ENCODE data around the gene MUC2. TPM values are rescaled to one million over a fixed set of nuclear protein-coding genes. Genes with fewer than 3 reads are reported as not detected.

Gene MUC2
- polyA plus RNA-seq, 4 donors, result 3.0 to 239 (median 30.8) TPM

- FAIRE-seq (no peak), DNase-seq (no peak)
- Histone ChIP-seq H3K36me3 (ENCODE audit: control insufficient read depth in 3 of 3, insufficient read depth in 2 of 3, low read depth in 1 of 3, low read length in 3 of 3) (peaks cover 0 to 3% (median 0%) of the 10 kb centered on the region in 3 donors), H3K4me3 (ENCODE audit: low read depth in 1 of 3, low read length in 3 of 3) (no peak overlapping the region), H3K27me3 (ENCODE audit: control insufficient read depth in 3 of 3, insufficient read depth in 3 of 3, low read length in 3 of 3) (no peaks in the 10 kb centered on the region), H3K4me1 (ENCODE audit: control insufficient read depth in 3 of 3, insufficient read depth in 2 of 3, low read depth in 1 of 3, low read length in 2 of 3) (no peaks in the 10 kb centered on the region), H3K27ac (ENCODE audit: low read depth in 1 of 3, low read length in 2 of 3) (no peak overlapping the region), H3K9me3 (ENCODE audit: control insufficient read depth in 2 of 2, insufficient read depth in 1 of 2, low read depth in 1 of 2, low read length in 1 of 2) (peaks cover 0 to 3% of the 10 kb centered on the region in 2 donors)
- WGBS, 3 donors, result 85 to 88% (median 87%) methylated on average over 31 to 33 of the region's 33 CpGs
Measured at GRCh38 chr11:1100417-1101245, 26.0 kb downstream of the MUC2 start.

GRCh38 chr11:1101318-1102089 is 26.8 kb downstream of the MUC2 start:
- no peak for DNase-seq
- FAIRE-seq, result no peak
- WGBS, 3 donors, result 70 to 86% (median 76%) methylated on average over 48 to 50 of the region's 50 CpGs

GRCh38 chr11:1102221-1102971 is 27.7 kb downstream of the MUC2 start:
- DNase-seq (no peak), FAIRE-seq (no peak)
- Histone ChIP-seq H3K4me1 (ENCODE audit: control insufficient read depth in 3 of 3, insufficient read depth in 2 of 3, low read depth in 1 of 3, low read length in 2 of 3) (no peaks in the 10 kb centered on the region), H3K9me3 (ENCODE audit: control insufficient read depth in 2 of 2, insufficient read depth in 1 of 2, low read depth in 1 of 2, low read length in 1 of 2) (peaks cover 0 to 3% of the 10 kb centered on the region in 2 donors), H3K27me3 (ENCODE audit: control insufficient read depth in 3 of 3, insufficient read depth in 3 of 3, low read length in 3 of 3) (no peaks in the 10 kb centered on the region), H3K4me3 (ENCODE audit: low read depth in 1 of 3, low read length in 3 of 3) (no peak overlapping the region), H3K27ac (ENCODE audit: low read depth in 1 of 3, low read length in 2 of 3) (no peak overlapping the region), H3K36me3 (ENCODE audit: control insufficient read depth in 3 of 3, insufficient read depth in 2 of 3, low read depth in 1 of 3, low read length in 3 of 3) (peaks cover 0 to 6% (median 0%) of the 10 kb centered on the region in 3 donors)
- 82 to 87% (median 83%) methylated on average over 31 of the region's 31 CpGs for WGBS, 3 donors

More at GRCh38 chr11:1101318-1102089, 26.8 kb downstream of the MUC2 start:
- no peak overlapping the region for H3K27ac ChIP-seq (ENCODE audit: low read depth in 1 of 3, low read length in 2 of 3)
- peaks cover 0 to 3% (median 0%) of the 10 kb centered on the region in 3 donors for H3K36me3 ChIP-seq (ENCODE audit: control insufficient read depth in 3 of 3, insufficient read depth in 2 of 3, low read depth in 1 of 3, low read length in 3 of 3)
- no peak overlapping the region for H3K4me3 ChIP-seq (ENCODE audit: low read depth in 1 of 3, low read length in 3 of 3)
- no peaks in the 10 kb centered on the region for H3K27me3 ChIP-seq (ENCODE audit: control insufficient read depth in 3 of 3, insufficient read depth in 3 of 3, low read length in 3 of 3)
- peaks cover 0 to 3% of the 10 kb centered on the region in 2 donors for H3K9me3 ChIP-seq (ENCODE audit: control insufficient read depth in 2 of 2, insufficient read depth in 1 of 2, low read depth in 1 of 2, low read length in 1 of 2)
- H3K4me1 ChIP-seq (ENCODE audit: control insufficient read depth in 3 of 3, insufficient read depth in 2 of 3, low read depth in 1 of 3, low read length in 2 of 3), result no peaks in the 10 kb centered on the region

GRCh38 chr11:1102996-1103395 is 28.3 kb downstream of the MUC2 start:
- no peak overlapping the region for H3K27ac ChIP-seq (ENCODE audit: low read depth in 1 of 3, low read length in 2 of 3)
- no peaks in the 10 kb centered on the region for H3K27me3 ChIP-seq (ENCODE audit: control insufficient read depth in 3 of 3, insufficient read depth in 3 of 3, low read length in 3 of 3)
- peaks cover 0 to 3% of the 10 kb centered on the region in 2 donors for H3K9me3 ChIP-seq (ENCODE audit: control insufficient read depth in 2 of 2, insufficient read depth in 1 of 2, low read depth in 1 of 2, low read length in 1 of 2)
- FAIRE-seq, result no peak
- WGBS, 3 donors, result 60 to 84% (median 61%) methylated on average over 12 of the region's 12 CpGs
- no peak overlapping the region for H3K4me3 ChIP-seq (ENCODE audit: low read depth in 1 of 3, low read length in 3 of 3)
- DNase-seq, result no peak
- H3K4me1 ChIP-seq (ENCODE audit: control insufficient read depth in 3 of 3, insufficient read depth in 2 of 3, low read depth in 1 of 3, low read length in 2 of 3), result no peaks in the 10 kb centered on the region
- peaks cover 0 to 6% (median 0%) of the 10 kb centered on the region in 3 donors for H3K36me3 ChIP-seq (ENCODE audit: control insufficient read depth in 3 of 3, insufficient read depth in 2 of 3, low read depth in 1 of 3, low read length in 3 of 3)

GRCh38 chr11:1103401-1104360 is 29.0 kb downstream of the MUC2 start:
- WGBS, 3 donors, result 74 to 82% (median 76%) methylated on average over 43 to 44 of the region's 44 CpGs
- Histone ChIP-seq H3K4me3 (ENCODE audit: low read depth in 1 of 3, low read length in 3 of 3) (no peak overlapping the region), H3K4me1 (ENCODE audit: control insufficient read depth in 3 of 3, insufficient read depth in 2 of 3, low read depth in 1 of 3, low read length in 2 of 3) (no peaks in the 10 kb centered on the region), H3K9me3 (ENCODE audit: control insufficient read depth in 2 of 2, insufficient read depth in 1 of 2, low read depth in 1 of 2, low read length in 1 of 2) (peaks cover 0 to 3% of the 10 kb centered on the region in 2 donors), H3K27me3 (ENCODE audit: control insufficient read depth in 3 of 3, insufficient read depth in 3 of 3, low read length in 3 of 3) (no peaks in the 10 kb centered on the region), H3K36me3 (ENCODE audit: control insufficient read depth in 3 of 3, insufficient read depth in 2 of 3, low read depth in 1 of 3, low read length in 3 of 3) (peaks cover 0 to 8% (median 0%) of the 10 kb centered on the region in 3 donors), H3K27ac (ENCODE audit: low read depth in 1 of 3, low read length in 2 of 3) (no peak overlapping the region)
- DNase-seq (no peak), FAIRE-seq (no peak)

GRCh38 chr11:1104411-1105182 is 29.9 kb downstream of the MUC2 start:
- DNase-seq (no peak), FAIRE-seq (no peak)
- H3K4me3 ChIP-seq (ENCODE audit: low read depth in 1 of 3, low read length in 3 of 3), result no peak overlapping the region
- H3K27ac ChIP-seq (ENCODE audit: low read depth in 1 of 3, low read length in 2 of 3), result no peak overlapping the region
- H3K9me3 ChIP-seq (ENCODE audit: control insufficient read depth in 2 of 2, insufficient read depth in 1 of 2, low read depth in 1 of 2, low read length in 1 of 2), result peaks cover 0 to 3% of the 10 kb centered on the region in 2 donors
- no peaks in the 10 kb centered on the region for H3K4me1 ChIP-seq (ENCODE audit: control insufficient read depth in 3 of 3, insufficient read depth in 2 of 3, low read depth in 1 of 3, low read length in 2 of 3)
- H3K27me3 ChIP-seq (ENCODE audit: control insufficient read depth in 3 of 3, insufficient read depth in 3 of 3, low read length in 3 of 3), result no peaks in the 10 kb centered on the region
- H3K36me3 ChIP-seq (ENCODE audit: control insufficient read depth in 3 of 3, insufficient read depth in 2 of 3, low read depth in 1 of 3, low read length in 3 of 3), result peaks cover 0 to 8% (median 0%) of the 10 kb centered on the region in 3 donors
- 74 to 83% (median 78%) methylated on average over 28 of the region's 28 CpGs for WGBS, 3 donors

GRCh38 chr11:1105183-1105565 is 30.5 kb downstream of the MUC2 start:
- Histone ChIP-seq H3K4me1 (ENCODE audit: control insufficient read depth in 3 of 3, insufficient read depth in 2 of 3, low read depth in 1 of 3, low read length in 2 of 3) (no peaks in the 10 kb centered on the region), H3K36me3 (ENCODE audit: control insufficient read depth in 3 of 3, insufficient read depth in 2 of 3, low read depth in 1 of 3, low read length in 3 of 3) (peaks cover 0 to 6% (median 0%) of the 10 kb centered on the region in 3 donors), H3K9me3 (ENCODE audit: control insufficient read depth in 2 of 2, insufficient read depth in 1 of 2, low read depth in 1 of 2, low read length in 1 of 2) (no peaks in the 10 kb centered on the region), H3K4me3 (ENCODE audit: low read depth in 1 of 3, low read length in 3 of 3) (no peak overlapping the region), H3K27me3 (ENCODE audit: control insufficient read depth in 3 of 3, insufficient read depth in 3 of 3, low read length in 3 of 3) (no peaks in the 10 kb centered on the region), H3K27ac (ENCODE audit: low read depth in 1 of 3, low read length in 2 of 3) (no peak overlapping the region)
- 71 to 88% (median 83%) methylated on average over 7 of the region's 7 CpGs for WGBS, 3 donors
- DNase-seq (no peak), FAIRE-seq (no peak)

Data from small intestine (tissue), 7 donors.